Measurements from ENCODE around the gene ZAP70. TPM values are rescaled to one million over a fixed set of nuclear protein-coding genes. Genes with fewer than 3 reads are reported as not detected.

Gene ZAP70
- total RNA-seq, 1 experiment from 2014 or later: not detected

DNA sequence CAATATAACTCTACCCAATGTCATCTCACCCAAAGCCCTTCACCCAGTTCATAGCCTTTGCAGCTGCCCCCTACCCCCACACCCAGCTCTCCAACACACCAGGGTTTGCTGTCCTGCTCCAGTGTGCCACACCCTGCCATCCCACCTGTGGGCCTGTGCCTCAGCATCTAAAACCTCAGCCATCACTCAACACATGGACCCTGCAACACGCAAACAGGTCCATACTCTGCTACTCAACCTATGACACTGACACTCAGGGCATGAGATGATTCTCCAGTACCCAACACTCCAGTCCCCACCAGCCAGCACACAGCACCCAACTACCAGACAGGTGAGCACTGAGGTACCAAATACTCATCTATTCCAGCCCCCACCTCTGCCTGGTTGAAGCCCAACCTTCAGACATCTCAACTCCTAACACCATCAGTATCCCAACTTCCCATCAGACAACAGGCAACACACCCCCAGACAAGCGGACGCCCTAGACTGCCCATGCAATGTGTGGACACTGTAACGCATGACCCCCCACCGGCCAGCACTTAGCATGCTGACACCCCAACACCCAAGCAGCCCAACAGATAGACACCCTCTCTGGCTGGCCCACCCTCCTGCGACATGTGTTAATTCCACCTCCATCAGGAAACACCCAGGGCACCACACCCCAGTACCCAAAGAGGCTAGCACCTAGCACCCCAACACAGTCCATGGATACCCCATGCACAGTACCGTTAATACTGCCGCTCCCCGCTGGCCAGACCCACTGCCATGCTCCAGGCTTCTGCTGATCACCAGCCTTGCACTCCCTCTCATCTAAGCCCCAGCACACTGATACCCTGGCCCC, 25.0 kb downstream of the ZAP70 start:
- Histone ChIP-seq H3K36me3 (ENCODE audit: insufficient read depth, low read length, poor library complexity, severe bottlenecking) (no peaks in the 10 kb centered on the region), H3K27ac (ENCODE audit: low read depth, low read length, poor library complexity, severe bottlenecking) (no peak overlapping the region), H3K4me1 (ENCODE audit: insufficient read depth, low read length, poor library complexity, severe bottlenecking) (no peaks in the 10 kb centered on the region), H3K9me3 (ENCODE audit: low read depth, low read length, poor library complexity, severe bottlenecking) (no peaks in the 10 kb centered on the region), H3K4me3 (ENCODE audit: low read depth, low read length, poor library complexity, severe bottlenecking) (no peak overlapping the region), H3K27me3 (replicated peaks; ENCODE audit: insufficient read depth, low read depth, low read length, poor library complexity) (no peaks in the 10 kb centered on the region)
- no peak for DNase-seq (ENCODE audit: low spot score)
- ChIA-PET POLR2A (ENCODE audit: low non-redundant PET) (no interaction called here), CTCF (no interaction called here)
- BruUV-seq (replicated peaks): no TSS peak
- intact Hi-C loops (cut with micrococcal nuclease; ENCODE audit: unreplicated experiment): no loop called here
- TF ChIP-seq, protein P1, sequence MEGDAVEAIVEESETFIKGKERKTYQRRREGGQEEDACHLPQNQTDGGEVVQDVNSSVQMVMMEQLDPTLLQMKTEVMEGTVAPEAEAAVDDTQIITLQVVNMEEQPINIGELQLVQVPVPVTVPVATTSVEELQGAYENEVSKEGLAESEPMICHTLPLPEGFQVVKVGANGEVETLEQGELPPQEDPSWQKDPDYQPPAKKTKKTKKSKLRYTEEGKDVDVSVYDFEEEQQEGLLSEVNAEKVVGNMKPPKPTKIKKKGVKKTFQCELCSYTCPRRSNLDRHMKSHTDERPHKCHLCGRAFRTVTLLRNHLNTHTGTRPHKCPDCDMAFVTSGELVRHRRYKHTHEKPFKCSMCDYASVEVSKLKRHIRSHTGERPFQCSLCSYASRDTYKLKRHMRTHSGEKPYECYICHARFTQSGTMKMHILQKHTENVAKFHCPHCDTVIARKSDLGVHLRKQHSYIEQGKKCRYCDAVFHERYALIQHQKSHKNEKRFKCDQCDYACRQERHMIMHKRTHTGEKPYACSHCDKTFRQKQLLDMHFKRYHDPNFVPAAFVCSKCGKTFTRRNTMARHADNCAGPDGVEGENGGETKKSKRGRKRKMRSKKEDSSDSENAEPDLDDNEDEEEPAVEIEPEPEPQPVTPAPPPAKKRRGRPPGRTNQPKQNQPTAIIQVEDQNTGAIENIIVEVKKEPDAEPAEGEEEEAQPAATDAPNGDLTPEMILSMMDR (conservative IDR thresholded peaks at IDR 0.05; ENCODE audit: low read depth, low read length): no peak
- TF ChIP-seq EZH2 (IDR thresholded peaks at IDR 0.05; ENCODE audit: borderline replicate concordance, low read depth, low read length, poor library complexity, severe bottlenecking): no peak

GRCh38 chr2:97739020-97739892, 25.9 kb downstream of the ZAP70 start:
- DNase-seq (ENCODE audit: low spot score): no peak
- POLR2A ChIA-PET (ENCODE audit: low non-redundant PET): no interaction called here
- Histone ChIP-seq H3K27ac (ENCODE audit: low read depth, low read length, poor library complexity, severe bottlenecking) (no peak overlapping the region), H3K27me3 (replicated peaks; ENCODE audit: insufficient read depth, low read depth, low read length, poor library complexity) (no peaks in the 10 kb centered on the region), H3K4me1 (ENCODE audit: insufficient read depth, low read length, poor library complexity, severe bottlenecking) (no peaks in the 10 kb centered on the region), H3K36me3 (ENCODE audit: insufficient read depth, low read length, poor library complexity, severe bottlenecking) (no peaks in the 10 kb centered on the region), H3K4me3 (ENCODE audit: low read depth, low read length, poor library complexity, severe bottlenecking) (no peak overlapping the region), H3K9me3 (ENCODE audit: low read depth, low read length, poor library complexity, severe bottlenecking) (no peaks in the 10 kb centered on the region)
- CTCF ChIA-PET: interaction anchor here (1.4 kb wide), 1 partner anchor 12 kb away, joined by 3 read pairs; no protein-coding TSS in a partner anchor
- intact Hi-C loops (cut with micrococcal nuclease; ENCODE audit: unreplicated experiment): no loop called here
- BruUV-seq (replicated peaks): no TSS peak
- TF ChIP-seq, protein P1 (conservative IDR thresholded peaks at IDR 0.05; ENCODE audit: low read depth, low read length): no peak
- TF ChIP-seq EZH2 (IDR thresholded peaks at IDR 0.05; ENCODE audit: borderline replicate concordance, low read depth, low read length, poor library complexity, severe bottlenecking): no peak

- CTCF ChIA-PET: interaction anchor here (1.0 to 1.4 kb wide), 2 partner anchors 13 to 448 kb away, joined by 3 read pairs; no protein-coding TSS in a partner anchor
- Histone ChIP-seq H3K9me3 (ENCODE audit: low read depth, low read length, poor library complexity, severe bottlenecking) (no peaks in the 10 kb centered on the region), H3K27ac (ENCODE audit: low read depth, low read length, poor library complexity, severe bottlenecking) (no peak overlapping the region), H3K36me3 (ENCODE audit: insufficient read depth, low read length, poor library complexity, severe bottlenecking) (no peaks in the 10 kb centered on the region), H3K4me1 (ENCODE audit: insufficient read depth, low read length, poor library complexity, severe bottlenecking) (no peaks in the 10 kb centered on the region), H3K4me3 (ENCODE audit: low read depth, low read length, poor library complexity, severe bottlenecking) (no peak overlapping the region), H3K27me3 (replicated peaks; ENCODE audit: insufficient read depth, low read depth, low read length, poor library complexity) (no peaks in the 10 kb centered on the region)
- intact Hi-C loops (cut with micrococcal nuclease; ENCODE audit: unreplicated experiment): loop anchor here (5.0 kb wide), 1 partner anchor 647 kb away; no protein-coding TSS in a partner anchor
- POLR2A ChIA-PET (ENCODE audit: low non-redundant PET): no interaction called here
- TF ChIP-seq EZH2 (IDR thresholded peaks at IDR 0.05; ENCODE audit: borderline replicate concordance, low read depth, low read length, poor library complexity, severe bottlenecking): no peak
- TF ChIP-seq, protein P1 (conservative IDR thresholded peaks at IDR 0.05; ENCODE audit: low read depth, low read length): no peak
- no peak for DNase-seq (ENCODE audit: low spot score)
- BruUV-seq (replicated peaks): no TSS peak
Measured at GRCh38 chr2:97739893-97740245, 26.5 kb downstream of the ZAP70 start.

Data from A673 (cell line).